HCEC 1CT (cell line): ENCODE measurements around the gene TMEFF1.
A peak's percentile ranks its signal among the peaks of the same experiment; 100 is the strongest.

Experiments used
- DNase-seq: peaks from one replicate; pipeline ENCODE4 v3.0.0-alpha.2; 2017

Gene TMEFF1

GRCh38 chr9:100578610-100579009, 105.7 kb downstream of the TMEFF1 start:
- no peak for DNase-seq

GRCh38 chr9:100579665-100580064, 106.7 kb downstream of the TMEFF1 start:
- no peak for DNase-seq

- DNase-seq = no peak
Measured at GRCh38 chr9:100580257-100580656, 107.3 kb downstream of the TMEFF1 start.

GRCh38 chr9:100581081-100581480, 108.1 kb downstream of the TMEFF1 start:
- DNase-seq = no peak

GRCh38 chr9:100581661-100582060, 108.7 kb downstream of the TMEFF1 start:
- DNase-seq = no peak

- no peak for DNase-seq
Measured at GRCh38 chr9:100583014-100583802, 110.3 kb downstream of the TMEFF1 start.

- no peak for DNase-seq
Measured at GRCh38 chr9:100584951-100585350, 112.0 kb downstream of the TMEFF1 start.

GRCh38 chr9:100586093-100586492, 113.1 kb downstream of the TMEFF1 start:
- no peak for DNase-seq

GRCh38 chr9:100587375-100587774, 114.4 kb downstream of the TMEFF1 start:
- no peak for DNase-seq

GRCh38 chr9:100589582-100589981, 116.6 kb downstream of the TMEFF1 start:
- peak; percentile 46 for DNase-seq

GRCh38 chr9:100590481-100590880, 117.5 kb downstream of the TMEFF1 start:
- DNase-seq = peak; percentile 88

- no peak for DNase-seq
Measured at GRCh38 chr9:100591139-100591538, 118.2 kb downstream of the TMEFF1 start.

GRCh38 chr9:100591639-100592412, 118.9 kb downstream of the TMEFF1 start:
- no peak for DNase-seq

GRCh38 chr9:100595391-100596199, 122.6 kb downstream of the TMEFF1 start:
- DNase-seq = peak; percentile 39

GRCh38 chr9:100597236-100597635, 124.3 kb downstream of the TMEFF1 start:
- no peak for DNase-seq

GRCh38 chr9:100598641-100599145, 125.7 kb downstream of the TMEFF1 start:
- peak; percentile 54 for DNase-seq

GRCh38 chr9:100600521-100601079, 127.7 kb downstream of the TMEFF1 start:
- no peak for DNase-seq

- DNase-seq = peak; percentile 54
Measured at GRCh38 chr9:100601216-100601615, 128.3 kb downstream of the TMEFF1 start.

- DNase-seq = peak; percentile 40
Measured at GRCh38 chr9:100602342-100602801, 129.4 kb downstream of the TMEFF1 start.

- DNase-seq = no peak
Measured at GRCh38 chr9:100605405-100605804, 132.5 kb downstream of the TMEFF1 start.

GRCh38 chr9:100619194-100619593, 146.2 kb downstream of the TMEFF1 start:
- DNase-seq = no peak

- no peak for DNase-seq
Measured at GRCh38 chr9:100619665-100620064, 146.7 kb downstream of the TMEFF1 start.

GRCh38 chr9:100623969-100624368, 151.0 kb downstream of the TMEFF1 start:
- no peak for DNase-seq
